Left ventricle myocardium inferior (tissue), 1 donor: ENCODE results near the gene ADAMTS12. TPM values are rescaled to one million over a fixed set of nuclear protein-coding genes. Genes with fewer than 3 reads are reported as not detected.

ENCODE experiments used
- DNase-seq: peaks from one replicate; pipeline ENCODE4 v3.0.0-alpha.2; 2020
- H3K27ac ChIP-seq: fragments of 200-600 bp; replicated peaks from 2 replicates; pipeline ENCODE4 v1.8.0; 2021
- H3K27me3 ChIP-seq: fragments of 200-600 bp; 2 replicates; pipeline ENCODE4 v1.8.0; 2021; ENCODE audit warnings: low read depth
- H3K36me3 ChIP-seq: fragments of 200-600 bp; 2 replicates; pipeline ENCODE4 v1.8.0; 2021
- H3K4me1 ChIP-seq: fragments of 200-600 bp; 2 replicates; pipeline ENCODE4 v1.8.0; 2021
- H3K4me3 ChIP-seq: fragments of 200-600 bp; 2 replicates; pipeline ENCODE4 v1.8.0; 2021; ENCODE audit warnings: mild to moderate bottlenecking, moderate library complexity
- H3K9me3 ChIP-seq: fragments of 200-600 bp; replicated peaks from 2 replicates; pipeline ENCODE4 v1.8.0; 2021
- intact Hi-C: fragments of 100-400 bp; cut with micrococcal nuclease; formaldehyde crosslinking; loops from one replicate; pipeline ENCODE4 v1.11.0; 2022
- total RNA-seq: library from RNA; stranded (reverse); fragmentation: NEBNext Ultra II Directional; extraction: Animal tissue kit (Norgen Biotek cat#: 25700); gene quantifications from one replicate; pipeline ENCODE4 v1.2.1, GENCODE V29; 2021
- TF ChIP-seq, protein P1 (sequence below): fragments of 200-600 bp; IDR thresholded peaks from 2 replicates; pipeline ENCODE4 v1.8.0; 2021; ENCODE audit warnings: antibody characterized with exemption, mild to moderate bottlenecking, borderline replicate concordance
- donor health status: DM: no; HTN: yes; CAD: no; lungs with severe emphysema.

ADAMTS12 gene
- total RNA-seq, 1 donor from 2014 or later: 0.85 TPM

- Histone ChIP-seq H3K9me3 (no peaks in the 10 kb centered on the region), H3K4me1 (no peaks in the 10 kb centered on the region), H3K27ac (peak overlapping the region; percentile 67), H3K36me3 (no peaks in the 10 kb centered on the region), H3K27me3 (no peaks in the 10 kb centered on the region), H3K4me3 (no peak overlapping the region)
- intact Hi-C loops: no loop called here
- no peak for DNase-seq
- TF ChIP-seq, protein P1, sequence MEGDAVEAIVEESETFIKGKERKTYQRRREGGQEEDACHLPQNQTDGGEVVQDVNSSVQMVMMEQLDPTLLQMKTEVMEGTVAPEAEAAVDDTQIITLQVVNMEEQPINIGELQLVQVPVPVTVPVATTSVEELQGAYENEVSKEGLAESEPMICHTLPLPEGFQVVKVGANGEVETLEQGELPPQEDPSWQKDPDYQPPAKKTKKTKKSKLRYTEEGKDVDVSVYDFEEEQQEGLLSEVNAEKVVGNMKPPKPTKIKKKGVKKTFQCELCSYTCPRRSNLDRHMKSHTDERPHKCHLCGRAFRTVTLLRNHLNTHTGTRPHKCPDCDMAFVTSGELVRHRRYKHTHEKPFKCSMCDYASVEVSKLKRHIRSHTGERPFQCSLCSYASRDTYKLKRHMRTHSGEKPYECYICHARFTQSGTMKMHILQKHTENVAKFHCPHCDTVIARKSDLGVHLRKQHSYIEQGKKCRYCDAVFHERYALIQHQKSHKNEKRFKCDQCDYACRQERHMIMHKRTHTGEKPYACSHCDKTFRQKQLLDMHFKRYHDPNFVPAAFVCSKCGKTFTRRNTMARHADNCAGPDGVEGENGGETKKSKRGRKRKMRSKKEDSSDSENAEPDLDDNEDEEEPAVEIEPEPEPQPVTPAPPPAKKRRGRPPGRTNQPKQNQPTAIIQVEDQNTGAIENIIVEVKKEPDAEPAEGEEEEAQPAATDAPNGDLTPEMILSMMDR: no peak
Observed at GRCh38 chr5:33793836-33794549, 97.8 kb downstream of the ADAMTS12 start.

- intact Hi-C loops: no loop called here
- no peak for DNase-seq
- no peak overlapping the region for H3K4me3 ChIP-seq
- no peaks in the 10 kb centered on the region for H3K36me3 ChIP-seq
- H3K4me1 ChIP-seq: no peaks in the 10 kb centered on the region
- no peaks in the 10 kb centered on the region for H3K9me3 ChIP-seq
- no peaks in the 10 kb centered on the region for H3K27me3 ChIP-seq
- peak overlapping the region; percentile 67 for H3K27ac ChIP-seq
- TF ChIP-seq, protein P1: no peak
Observed at GRCh38 chr5:33793276-33793675, 98.5 kb downstream of the ADAMTS12 start.

DNA sequence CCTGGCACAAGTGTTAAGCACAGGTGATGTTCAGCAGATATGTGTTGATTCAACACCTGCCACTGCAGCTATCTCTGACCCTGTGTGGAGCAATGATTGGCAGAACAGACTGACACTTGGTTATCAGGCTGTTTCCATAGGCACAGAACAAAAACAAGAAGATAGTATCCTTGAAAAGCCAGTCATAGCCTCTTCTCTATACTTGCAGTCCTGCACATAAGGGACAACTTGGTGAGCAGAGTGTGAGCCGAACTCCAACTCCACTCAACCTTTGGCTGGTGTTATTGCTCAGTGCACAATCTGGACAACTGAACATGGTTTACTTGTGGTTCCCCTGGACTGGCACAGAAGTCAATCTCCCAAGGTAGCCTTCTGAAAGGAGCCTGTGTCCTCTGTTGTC, 99.2 kb downstream of the ADAMTS12 start:
- DNase-seq: no peak
- H3K9me3 ChIP-seq: no peaks in the 10 kb centered on the region
- no peaks in the 10 kb centered on the region for H3K4me1 ChIP-seq
- H3K4me3 ChIP-seq: no peak overlapping the region
- TF ChIP-seq, protein P1: no peak
- peak overlapping the region; percentile 67 for H3K27ac ChIP-seq
- H3K27me3 ChIP-seq: no peaks in the 10 kb centered on the region
- intact Hi-C loops: no loop called here
- H3K36me3 ChIP-seq: no peaks in the 10 kb centered on the region

GRCh38 chr5:33789567-33789957, 102.2 kb downstream of the ADAMTS12 start:
- H3K4me1 ChIP-seq: no peaks in the 10 kb centered on the region
- H3K36me3 ChIP-seq: no peaks in the 10 kb centered on the region
- H3K27ac ChIP-seq: peak overlapping the region; percentile 42
- H3K4me3 ChIP-seq: no peak overlapping the region
- H3K27me3 ChIP-seq: no peaks in the 10 kb centered on the region
- intact Hi-C loops: no loop called here
- TF ChIP-seq, protein P1: no peak
- H3K9me3 ChIP-seq: peaks cover 17% of the 10 kb centered on the region
- DNase-seq: no peak

DNA sequence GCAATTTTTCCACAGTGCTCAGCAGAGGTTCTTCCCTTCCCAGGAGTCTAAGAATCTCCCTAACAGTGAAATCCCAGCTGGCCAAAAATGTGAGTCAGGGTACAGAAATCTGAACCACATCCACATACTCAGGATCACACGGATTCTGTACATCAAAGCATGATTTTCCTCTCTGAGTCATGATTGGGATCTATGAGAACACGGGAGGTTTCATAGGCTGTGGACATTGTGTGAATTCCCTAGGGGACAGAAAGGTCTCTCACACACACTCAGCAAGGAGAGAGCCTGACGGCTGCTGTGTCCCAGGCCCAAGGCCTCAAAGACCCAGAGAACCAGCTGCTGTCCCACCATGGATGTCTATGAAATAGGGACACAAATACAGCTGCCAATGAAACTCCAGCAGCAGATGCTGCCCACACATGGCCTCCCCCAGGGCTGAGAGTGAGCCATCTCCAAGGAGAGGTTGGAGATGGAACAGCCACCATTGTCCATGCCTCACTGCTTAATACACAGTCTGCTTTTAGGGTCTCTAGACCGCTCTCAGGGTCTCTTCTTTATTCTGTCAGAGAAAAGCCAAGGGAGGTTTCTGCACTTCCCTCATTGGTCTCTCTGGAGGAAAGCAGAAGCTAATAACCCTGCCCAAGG, 102.7 kb downstream of the ADAMTS12 start:
- no peaks in the 10 kb centered on the region for H3K27me3 ChIP-seq
- peak overlapping the region; percentile 42 for H3K27ac ChIP-seq
- no peak overlapping the region for H3K4me3 ChIP-seq
- TF ChIP-seq, protein P1: no peak
- intact Hi-C loops: no loop called here
- no peaks in the 10 kb centered on the region for H3K4me1 ChIP-seq
- DNase-seq: no peak
- H3K9me3 ChIP-seq: peaks cover 22% of the 10 kb centered on the region
- H3K36me3 ChIP-seq: no peaks in the 10 kb centered on the region
